ENCODE measurements around the gene UGT1A8.

Gene UGT1A8

DNA sequence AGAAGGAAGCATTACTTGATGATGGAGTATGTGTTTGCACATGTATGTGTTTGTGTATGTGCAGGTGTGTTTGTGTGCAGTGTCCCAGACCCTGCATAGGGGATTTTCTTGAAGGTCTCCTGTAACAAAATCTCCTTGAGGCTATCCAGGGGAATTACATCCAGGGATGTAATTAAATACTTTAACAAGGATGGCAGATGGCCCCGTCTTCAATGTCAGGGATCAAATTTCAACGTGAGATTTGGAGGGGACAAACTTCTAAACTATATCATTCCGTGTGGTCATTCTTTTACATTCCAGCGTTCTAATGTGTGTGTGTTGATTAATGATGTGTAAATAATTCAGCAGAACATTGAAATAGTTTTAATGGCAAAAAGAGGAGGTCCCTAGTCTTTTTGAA is 57.6 kb downstream of the UGT1A8 start:
- no peak overlapping the region for H3K4me3 ChIP-seq (ENCODE audit: low read depth, low read length)
- no peak for DNase-seq (ENCODE audit: low read depth)
- TF ChIP-seq MYC (IDR thresholded peaks at IDR 0.05; ENCODE audit: low read depth, low read length) (no peak), POLR2A (IDR thresholded peaks at IDR 0.05; ENCODE audit: extremely low read depth, insufficient read length) (no peak)
- TF ChIP-seq, protein P1, sequence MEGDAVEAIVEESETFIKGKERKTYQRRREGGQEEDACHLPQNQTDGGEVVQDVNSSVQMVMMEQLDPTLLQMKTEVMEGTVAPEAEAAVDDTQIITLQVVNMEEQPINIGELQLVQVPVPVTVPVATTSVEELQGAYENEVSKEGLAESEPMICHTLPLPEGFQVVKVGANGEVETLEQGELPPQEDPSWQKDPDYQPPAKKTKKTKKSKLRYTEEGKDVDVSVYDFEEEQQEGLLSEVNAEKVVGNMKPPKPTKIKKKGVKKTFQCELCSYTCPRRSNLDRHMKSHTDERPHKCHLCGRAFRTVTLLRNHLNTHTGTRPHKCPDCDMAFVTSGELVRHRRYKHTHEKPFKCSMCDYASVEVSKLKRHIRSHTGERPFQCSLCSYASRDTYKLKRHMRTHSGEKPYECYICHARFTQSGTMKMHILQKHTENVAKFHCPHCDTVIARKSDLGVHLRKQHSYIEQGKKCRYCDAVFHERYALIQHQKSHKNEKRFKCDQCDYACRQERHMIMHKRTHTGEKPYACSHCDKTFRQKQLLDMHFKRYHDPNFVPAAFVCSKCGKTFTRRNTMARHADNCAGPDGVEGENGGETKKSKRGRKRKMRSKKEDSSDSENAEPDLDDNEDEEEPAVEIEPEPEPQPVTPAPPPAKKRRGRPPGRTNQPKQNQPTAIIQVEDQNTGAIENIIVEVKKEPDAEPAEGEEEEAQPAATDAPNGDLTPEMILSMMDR (IDR thresholded peaks at IDR 0.05; ENCODE audit: low read depth, low read length) = no peak
- TF ChIP-seq, protein P2, sequence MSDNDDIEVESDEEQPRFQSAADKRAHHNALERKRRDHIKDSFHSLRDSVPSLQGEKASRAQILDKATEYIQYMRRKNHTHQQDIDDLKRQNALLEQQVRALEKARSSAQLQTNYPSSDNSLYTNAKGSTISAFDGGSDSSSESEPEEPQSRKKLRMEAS (IDR thresholded peaks at IDR 0.05; ENCODE audit: low read depth, low read length) = no peak

DNA sequence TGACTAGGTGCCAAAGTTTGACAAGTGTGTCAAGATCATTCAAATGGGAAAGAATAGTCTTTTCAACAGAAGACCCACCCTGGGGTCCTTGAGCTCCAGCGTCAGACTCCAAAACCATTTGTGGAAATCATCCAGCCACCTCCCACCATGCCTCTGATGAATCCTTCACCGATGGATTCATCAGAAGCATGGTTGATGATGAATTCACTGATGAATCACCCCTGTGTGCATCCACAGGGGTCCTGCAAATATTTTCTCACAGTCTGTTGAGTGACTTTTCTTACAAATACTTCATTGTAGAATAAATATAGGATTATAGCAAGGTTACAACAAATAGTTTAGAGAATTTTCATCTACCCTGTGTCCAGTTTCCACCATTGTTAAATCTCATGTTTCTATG is 58.6 kb downstream of the UGT1A8 start:
- TF ChIP-seq POLR2A (IDR thresholded peaks at IDR 0.05; ENCODE audit: extremely low read depth, insufficient read length) = no peak
- TF ChIP-seq, protein P1 (IDR thresholded peaks at IDR 0.05; ENCODE audit: low read depth, low read length) = no peak
- TF ChIP-seq, protein P2 (IDR thresholded peaks at IDR 0.05; ENCODE audit: low read depth, low read length) = no peak
- no peak for TF ChIP-seq MYC (IDR thresholded peaks at IDR 0.05; ENCODE audit: low read depth, low read length)
- no peak for DNase-seq (ENCODE audit: low read depth)
- H3K4me3 ChIP-seq (ENCODE audit: low read depth, low read length) = no peak overlapping the region

DNA sequence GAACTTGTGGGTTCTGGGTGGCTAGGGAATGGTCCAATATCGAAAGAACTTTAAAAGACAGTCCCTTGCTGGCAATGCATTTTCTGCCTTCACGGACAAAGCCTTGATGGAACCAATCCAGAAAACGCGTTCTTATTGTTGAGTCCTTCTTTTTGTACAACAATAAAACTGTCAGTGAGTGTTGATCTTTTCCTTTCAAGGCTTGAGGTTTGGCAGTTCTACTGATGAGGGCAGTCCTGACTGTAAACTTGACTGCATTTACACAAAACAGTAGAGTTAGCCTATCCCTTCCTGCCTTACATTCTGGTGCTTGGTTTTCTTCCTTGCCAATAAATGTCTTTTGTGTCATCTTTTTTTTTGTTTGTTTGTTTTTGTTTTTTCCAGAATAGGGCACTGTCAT is 61.8 kb downstream of the UGT1A8 start:
- no peak overlapping the region for H3K4me3 ChIP-seq (ENCODE audit: low read depth, low read length)
- no peak for DNase-seq (ENCODE audit: low read depth)
- TF ChIP-seq, protein P2 (IDR thresholded peaks at IDR 0.05; ENCODE audit: low read depth, low read length) = no peak
- TF ChIP-seq, protein P1 (IDR thresholded peaks at IDR 0.05; ENCODE audit: low read depth, low read length) = no peak
- TF ChIP-seq MYC (IDR thresholded peaks at IDR 0.05; ENCODE audit: low read depth, low read length) (no peak), POLR2A (IDR thresholded peaks at IDR 0.05; ENCODE audit: extremely low read depth, insufficient read length) (no peak)

DNA sequence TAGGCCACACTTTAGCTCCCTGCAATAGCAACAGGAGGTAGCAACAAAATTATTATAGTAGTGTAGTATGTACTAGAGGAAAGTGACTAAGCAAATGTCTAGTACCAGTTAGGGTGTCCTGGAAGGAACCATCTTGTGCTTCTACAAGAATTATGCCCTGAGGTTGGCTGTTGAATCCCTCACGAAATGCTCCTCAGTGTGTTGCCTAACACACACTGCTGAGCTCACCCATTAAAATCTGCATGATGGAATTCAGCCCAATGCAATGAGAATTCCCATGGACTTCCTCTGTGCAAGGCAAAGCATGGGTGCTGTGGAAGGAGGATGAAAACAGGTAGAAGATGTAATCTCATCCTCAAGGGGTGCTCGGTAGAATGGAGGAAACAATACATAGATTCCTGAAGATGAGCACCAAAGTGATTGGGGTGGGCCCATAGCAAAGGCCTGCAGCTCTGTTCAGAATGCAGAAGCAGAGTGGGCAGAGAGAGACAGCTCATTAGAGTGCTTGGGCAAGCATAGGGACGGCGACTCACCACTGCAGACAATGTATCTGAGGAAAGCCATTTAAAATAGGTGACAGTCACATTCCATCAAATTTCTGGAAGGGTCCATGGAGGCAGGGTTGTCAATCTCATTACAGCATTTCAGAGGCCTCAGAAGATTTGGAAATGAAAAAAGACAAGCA is 63.1 kb downstream of the UGT1A8 start:
- no peak overlapping the region for H3K4me3 ChIP-seq (ENCODE audit: low read depth, low read length)
- TF ChIP-seq, protein P1 (IDR thresholded peaks at IDR 0.05; ENCODE audit: low read depth, low read length) = no peak
- no peak for TF ChIP-seq POLR2A (IDR thresholded peaks at IDR 0.05; ENCODE audit: extremely low read depth, insufficient read length)
- TF ChIP-seq MYC (IDR thresholded peaks at IDR 0.05; ENCODE audit: low read depth, low read length) = no peak
- TF ChIP-seq, protein P2 (IDR thresholded peaks at IDR 0.05; ENCODE audit: low read depth, low read length) = no peak
- DNase-seq (ENCODE audit: low read depth) = no peak

DNA sequence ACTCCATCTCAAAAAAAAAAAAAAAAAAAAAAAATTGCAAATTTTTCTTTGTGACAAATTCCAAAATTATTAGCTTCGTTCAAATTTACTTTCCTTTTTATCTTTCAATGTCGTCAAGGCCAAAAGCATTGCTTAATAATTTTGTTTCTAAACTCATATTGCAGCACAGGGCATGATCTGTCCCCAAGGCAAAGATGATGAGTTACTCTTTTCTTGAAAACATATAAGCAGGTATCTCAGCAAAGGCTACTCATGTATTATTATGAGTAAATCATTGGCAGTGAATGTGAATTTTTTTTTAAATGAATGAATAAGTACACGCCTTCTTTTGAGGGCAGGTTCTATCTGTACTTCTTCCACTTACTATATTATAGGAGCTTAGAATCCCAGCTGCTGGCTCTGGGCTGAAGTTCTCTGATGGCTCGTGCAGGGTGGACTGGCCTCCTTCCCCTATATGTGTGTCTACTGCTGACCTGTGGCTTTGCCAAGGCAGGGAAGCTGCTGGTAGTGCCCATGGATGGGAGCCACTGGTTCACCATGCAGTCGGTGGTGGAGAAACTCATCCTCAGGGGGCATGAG is 64.2 kb downstream of the UGT1A8 start, which contains the start of gene UGT1A7:
Gene UGT1A7 (plus strand): TSS at position 381 of the 579 bp plus-strand sequence. CDS start 37 bp downstream, at position 418.
- TF ChIP-seq, protein P2 (IDR thresholded peaks at IDR 0.05; ENCODE audit: low read depth, low read length) = no peak
- no peak for TF ChIP-seq POLR2A (IDR thresholded peaks at IDR 0.05; ENCODE audit: extremely low read depth, insufficient read length)
- TF ChIP-seq MYC (IDR thresholded peaks at IDR 0.05; ENCODE audit: low read depth, low read length) = no peak
- TF ChIP-seq, protein P1 (IDR thresholded peaks at IDR 0.05; ENCODE audit: low read depth, low read length) = no peak
- DNase-seq (ENCODE audit: low read depth) = no peak
- H3K4me3 ChIP-seq (ENCODE audit: low read depth, low read length) = no peak within 1 kb of the TSS
